H9 (cell line): ENCODE data around the gene XPNPEP2. TPM values are rescaled to one million over a fixed set of nuclear protein-coding genes. Genes with fewer than 3 reads are reported as not detected.

Experiments
- DNase-seq: peaks from one replicate; pipeline ENCODE4 v3.0.0-alpha.2; 2017
- H2AFZ ChIP-seq: one replicate; pipeline ENCODE4 v1.6.1; 2013; ENCODE audit warnings: mild to moderate bottlenecking, low read length, control low read depth, moderate library complexity
- H2AK5ac ChIP-seq: 2 replicates; pipeline ENCODE4 v1.6.1; 2013; ENCODE audit warnings: low read length, control low read depth, mixed read lengths; ENCODE audit not compliant: insufficient read length
- H2BK120ac ChIP-seq: one replicate; pipeline ENCODE4 v1.6.1; 2013; ENCODE audit warnings: low read depth, mild to moderate bottlenecking, low read length, control low read depth, inconsistent platforms; ENCODE audit not compliant: poor library complexity, severe bottlenecking
- H2BK12ac ChIP-seq: 2 replicates; pipeline ENCODE4 v1.6.1; 2013; ENCODE audit warnings: low read length, control low read depth, mixed read lengths, low read depth; ENCODE audit not compliant: insufficient read length
- H2BK15ac ChIP-seq: 2 replicates; pipeline ENCODE4 v1.6.1; 2013; ENCODE audit warnings: low read depth, low read length, control low read depth
- H2BK20ac ChIP-seq: one replicate; pipeline ENCODE4 v1.6.1; 2013; ENCODE audit warnings: low read depth, mild to moderate bottlenecking, low read length, control low read depth, inconsistent platforms; ENCODE audit not compliant: poor library complexity, severe bottlenecking
- H2BK5ac ChIP-seq: 2 replicates; pipeline ENCODE4 v1.6.1; 2013; ENCODE audit warnings: low read length, control low read depth, mixed read lengths; ENCODE audit not compliant: insufficient read length
- H3K14ac ChIP-seq: 2 replicates; pipeline ENCODE4 v1.6.1; 2013; ENCODE audit warnings: low read length, control low read depth; ENCODE audit not compliant: insufficient read depth
- H3K18ac ChIP-seq: 2 replicates; pipeline ENCODE4 v1.6.1; 2013; ENCODE audit warnings: low read depth, mild to moderate bottlenecking, mixed read lengths, low read length, control low read depth; ENCODE audit not compliant: insufficient read length
- H3K23ac ChIP-seq: 2 replicates; pipeline ENCODE4 v1.6.1; 2013; ENCODE audit warnings: low read length, control low read depth, mixed read lengths, low read depth; ENCODE audit not compliant: insufficient read length
- H3K23me2 ChIP-seq: 2 replicates; pipeline ENCODE4 v1.6.1; 2013; ENCODE audit warnings: low read depth, mild to moderate bottlenecking, mixed read lengths, low read length, control low read depth; ENCODE audit not compliant: insufficient read length, poor library complexity, severe bottlenecking
- H3K27ac ChIP-seq: 2 replicates; pipeline ENCODE4 v1.5.1; 2013; ENCODE audit warnings: low read length, control low read depth, mixed read lengths, low read depth; ENCODE audit not compliant: insufficient read length
- H3K27me3 ChIP-seq: 2 replicates; pipeline ENCODE4 v1.6.1; 2013; ENCODE audit warnings: low read length, control low read depth, inconsistent platforms; ENCODE audit not compliant: insufficient read depth
- H3K4ac ChIP-seq: 2 replicates; pipeline ENCODE4 v1.6.1; 2013; ENCODE audit warnings: low read depth, mild to moderate bottlenecking, control low read depth, inconsistent platforms, low read length, moderate library complexity
- H3K4me1 ChIP-seq: 2 replicates; pipeline ENCODE4 v1.6.1; 2013; ENCODE audit warnings: low read length, control low read depth, inconsistent platforms; ENCODE audit not compliant: insufficient read depth
- H3K4me2 ChIP-seq: 2 replicates; pipeline ENCODE4 v1.6.1; 2013; ENCODE audit warnings: low read length, control low read depth, mixed read lengths; ENCODE audit not compliant: insufficient read length, insufficient read depth
- H3K56ac ChIP-seq: 2 replicates; pipeline ENCODE4 v1.6.1; 2013; ENCODE audit warnings: low read depth, mild to moderate bottlenecking, mixed read lengths, low read length, control low read depth; ENCODE audit not compliant: insufficient read length
- H3K79me1 ChIP-seq: 2 replicates; pipeline ENCODE4 v1.6.1; 2013; ENCODE audit warnings: low read depth, mild to moderate bottlenecking, moderate library complexity, low read length, control low read depth, inconsistent platforms; ENCODE audit not compliant: insufficient read depth, poor library complexity, severe bottlenecking
- H3K79me2 ChIP-seq: 2 replicates; pipeline ENCODE4 v1.6.1; 2013; ENCODE audit warnings: low read length, control low read depth, inconsistent platforms; ENCODE audit not compliant: insufficient read depth
- H3K9ac ChIP-seq: 2 replicates; pipeline ENCODE4 v1.6.1; 2013; ENCODE audit warnings: low read length, control low read depth, mixed read lengths; ENCODE audit not compliant: insufficient read length; ENCODE audit errors: extremely low read depth
- H3K9me3 ChIP-seq: one replicate; pipeline ENCODE4 v1.6.1; 2013; ENCODE audit warnings: low read depth, low read length, inconsistent platforms; ENCODE audit not compliant: control insufficient read depth
- H3T11ph ChIP-seq: one replicate; pipeline ENCODE4 v1.6.1; 2013; ENCODE audit warnings: mild to moderate bottlenecking, low read length, control low read depth, inconsistent platforms
- H4K20me1 ChIP-seq: one replicate; pipeline ENCODE4 v1.6.1; 2013; ENCODE audit not compliant: control insufficient read depth, insufficient read length, insufficient read depth
- H4K5ac ChIP-seq: 2 replicates; pipeline ENCODE4 v1.6.1; 2013; ENCODE audit warnings: low read depth, mild to moderate bottlenecking, mixed read lengths, low read length, control low read depth; ENCODE audit not compliant: insufficient read length
- H4K8ac ChIP-seq: replicated peaks from 2 replicates; pipeline ENCODE4 v1.6.1; 2013; ENCODE audit warnings: low read length, control low read depth, mixed read lengths, low read depth; ENCODE audit not compliant: insufficient read length
- H4K91ac ChIP-seq: 2 replicates; pipeline ENCODE4 v1.6.1; 2013; ENCODE audit warnings: low read depth, mild to moderate bottlenecking, moderate library complexity, mixed read lengths, low read length, control low read depth; ENCODE audit not compliant: insufficient read length
- H3K27ac Mint-ChIP-seq, 3 experiments: 2 replicates in 2 of 3; 3 replicates in 1 of 3; pipeline ENCODE4 v1.8.0; 2020 to 2021; ENCODE audit warnings: mixed read lengths in 3 of 3, mild to moderate bottlenecking in 1 of 3, moderate library complexity in 1 of 3
- H3K27me3 Mint-ChIP-seq: 2 replicates; pipeline ENCODE4 v1.8.0; 2021; ENCODE audit warnings: low read depth, mild to moderate bottlenecking, moderate library complexity, mixed read lengths
- H3K36me3 Mint-ChIP-seq, 3 experiments: 2 replicates in 2 of 3; 3 replicates in 1 of 3; pipeline ENCODE4 v1.8.0; 2020 to 2021; ENCODE audit warnings: low read depth in 3 of 3, mixed read lengths in 3 of 3; ENCODE audit not compliant: insufficient read depth in 1 of 3
- H3K4me1 Mint-ChIP-seq, 2 experiments: 2 replicates each; pipeline ENCODE4 v1.8.0; 2020; ENCODE audit warnings: mixed read lengths in 2 of 2
- H3K4me3 Mint-ChIP-seq, 2 experiments: 2 replicates in 1 of 2; 3 replicates in 1 of 2; pipeline ENCODE4 v1.8.0; 2020 to 2021; ENCODE audit warnings: mild to moderate bottlenecking in 2 of 2, mixed read lengths in 2 of 2, moderate library complexity in 1 of 2
- H3K9me3 Mint-ChIP-seq, 2 experiments: 2 replicates in 1 of 2; 3 replicates in 1 of 2; pipeline ENCODE4 v1.8.0; 2020; ENCODE audit warnings: mild to moderate bottlenecking in 2 of 2, mixed read lengths in 2 of 2, moderate library complexity in 1 of 2
- CTCF ChIP-seq: fragments of 200-600 bp; sonication (generic); conservative IDR thresholded peaks from 3 replicates; pipeline ENCODE4 v1.8.0; 2021; ENCODE audit warnings: antibody characterized with exemption, mild to moderate bottlenecking
- WGBS: extraction: QIAGEN DNeasy Blood & Tissue Kit; methylation state at CpG from one replicate; pipeline ENCODE4 v1.1.7; 2013; ENCODE audit warnings: missing lambda C conversion rate, low lambda C conversion rate, mixed read lengths; ENCODE audit not compliant: insufficient read length; ENCODE audit errors: extremely low coverage; 5-methylcytosine and 5-hydroxymethylcytosine counted together
- total RNA-seq: library from RNA; stranded (reverse); gene quantifications from 2 replicates; pipeline ENCODE4 v1.2.1, GENCODE V29; 2021

The XPNPEP2 gene
- total RNA-seq, 1 experiment from 2014 or later = 0.11 TPM

- Histone ChIP-seq H3K56ac (no peak overlapping the region), H3T11ph (no peak overlapping the region), H3K14ac (no peak overlapping the region), H3K9ac (no peak overlapping the region), H2AK5ac (no peak overlapping the region), H3K18ac (no peak overlapping the region), H4K8ac (no peak overlapping the region), H4K20me1 (no peaks in the 10 kb centered on the region), H3K79me1 (no peaks in the 10 kb centered on the region), H3K9me3 (no peaks in the 10 kb centered on the region), H3K4ac (no peak overlapping the region), H3K27me3 (no peaks in the 10 kb centered on the region), H4K91ac (no peak overlapping the region), H3K4me2 (no peak overlapping the region), H3K23me2 (no peaks in the 10 kb centered on the region), H2BK20ac (no peak overlapping the region), H2AFZ (no peak overlapping the region), H3K27ac (no peak overlapping the region), H3K79me2 (no peaks in the 10 kb centered on the region), H4K5ac (no peak overlapping the region), H2BK120ac (no peak overlapping the region), H3K4me1 (no peaks in the 10 kb centered on the region), H2BK5ac (no peak overlapping the region), H2BK12ac (no peak overlapping the region), H3K23ac (no peak overlapping the region), H2BK15ac (no peak overlapping the region)
- Mint-ChIP-seq H3K9me3 (peaks cover 0 to 45% of the 10 kb centered on the region in 2 experiments; a peak in 2 of 5 replicates), H3K36me3 (peaks cover 25 to 37% (median 31%) of the 10 kb centered on the region in 3 experiments), H3K4me1 (no peaks in the 10 kb centered on the region), H3K27ac (no peak overlapping the region; a peak in 1 of 7 replicates), H3K27me3 (no peaks in the 10 kb centered on the region; the same call in 1 of the 2 replicates), H3K4me3 (no peak overlapping the region)
- no peak for DNase-seq
- no peak for TF ChIP-seq CTCF
- no CpG with 5 or more reads among the region's 4 CpGs for WGBS
Observed at GRCh38 chrX:129804806-129805205, 66.0 kb downstream of the XPNPEP2 start.
